HG03460 (cell line): ENCODE data around the gene CLEC20A.

Source experiments
- ATAC-seq: cut with Tn5 transposase; IDR thresholded peaks from one replicate; pipeline ENCODE4 v1.9.1; 2021; ENCODE audit not compliant: unreplicated experiment

Gene CLEC20A

GRCh38 chr1:178500936-178501554, 4.3 kb upstream of the CLEC20A start:
- no peak for ATAC-seq

- no peak for ATAC-seq
These were observed 3.5 kb upstream of the CLEC20A start for GRCh38 chr1:178500091-178500770.

DNA sequence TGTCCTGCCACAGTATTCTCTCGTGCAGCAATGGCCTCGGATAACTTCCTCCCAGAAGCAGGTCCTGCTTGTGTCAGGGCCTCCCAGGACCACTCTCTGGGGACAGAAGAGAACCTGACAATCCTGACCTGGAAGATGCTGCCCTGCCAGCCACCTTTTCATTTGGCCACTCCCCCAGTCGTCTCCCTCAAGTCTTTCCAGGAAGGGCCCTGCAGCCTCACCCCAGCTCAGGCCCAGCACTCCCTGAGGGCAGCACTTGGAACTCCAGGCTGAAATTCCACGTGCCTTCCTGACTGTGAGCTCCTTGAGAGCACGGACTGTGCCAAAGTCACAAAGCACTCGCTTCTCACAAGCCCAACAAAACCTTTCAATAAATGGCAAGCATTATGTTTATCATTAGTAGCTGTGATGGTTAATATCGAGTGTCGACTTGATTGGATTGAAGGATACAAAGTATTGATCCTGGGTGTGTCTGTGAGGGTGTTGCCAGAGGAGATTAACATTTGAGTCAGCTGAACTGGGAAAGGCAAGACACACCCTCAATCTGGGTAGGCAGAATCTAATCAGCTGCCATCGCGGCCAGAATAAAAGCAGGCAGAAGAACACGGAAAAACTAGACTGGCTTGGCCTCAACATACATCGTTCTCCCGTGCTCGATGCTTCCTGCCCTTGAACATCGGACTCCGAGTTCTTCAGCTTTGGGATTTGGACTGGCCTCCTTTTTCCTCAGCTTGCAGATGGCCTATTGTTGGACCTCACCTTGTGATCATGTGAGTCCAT, 2.3 kb upstream of the CLEC20A start:
- ATAC-seq: no peak

GRCh38 chr1:178497903-178498478, 1.2 kb upstream of the CLEC20A start:
- ATAC-seq: no peak

DNA sequence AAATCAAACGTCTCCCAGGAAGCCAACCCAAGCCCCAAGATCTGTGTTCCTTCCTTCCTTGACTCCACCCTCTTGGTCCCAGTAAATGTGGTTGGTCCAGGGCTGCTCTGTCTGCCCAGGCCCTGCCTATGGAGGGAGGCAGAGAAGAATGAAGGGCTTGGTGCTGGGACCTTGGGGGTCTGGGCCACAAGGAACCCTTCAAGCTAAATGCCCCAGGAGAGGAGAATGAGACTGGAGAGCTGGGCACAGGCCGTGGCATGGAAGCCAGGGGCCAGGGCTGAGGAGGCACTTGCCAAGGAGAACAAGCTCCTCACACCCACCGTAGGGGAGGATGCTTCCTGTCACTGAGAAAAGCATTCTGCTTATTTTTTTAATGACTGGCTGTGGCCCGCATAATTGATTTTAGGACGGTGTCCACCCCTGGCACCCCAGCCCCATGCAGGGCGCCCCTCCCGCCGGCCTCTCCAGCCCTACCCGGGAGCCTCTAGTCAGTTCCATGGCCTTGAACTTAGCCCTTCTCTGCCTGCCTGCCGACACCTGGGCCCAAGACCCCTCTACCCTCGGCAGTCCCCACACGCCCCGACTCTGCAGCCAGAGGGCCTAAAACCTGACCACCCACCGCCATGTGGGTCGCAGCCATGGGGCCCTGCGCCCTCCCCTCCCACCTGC, 889 bp downstream of the CLEC20A start:
- no peak for ATAC-seq

- no peak for ATAC-seq
These were observed 1.6 kb downstream of the CLEC20A start for GRCh38 chr1:178495158-178495557.

- ATAC-seq: no peak
These were observed 2.2 kb downstream of the CLEC20A start for GRCh38 chr1:178494569-178494971.

- no peak for ATAC-seq
These were observed 3.4 kb downstream of the CLEC20A start for GRCh38 chr1:178493301-178493741.

GRCh38 chr1:178492341-178492740, 4.4 kb downstream of the CLEC20A start:
- no peak for ATAC-seq

- ATAC-seq: no peak
These were observed 5.0 kb downstream of the CLEC20A start for GRCh38 chr1:178491721-178492120.

DNA sequence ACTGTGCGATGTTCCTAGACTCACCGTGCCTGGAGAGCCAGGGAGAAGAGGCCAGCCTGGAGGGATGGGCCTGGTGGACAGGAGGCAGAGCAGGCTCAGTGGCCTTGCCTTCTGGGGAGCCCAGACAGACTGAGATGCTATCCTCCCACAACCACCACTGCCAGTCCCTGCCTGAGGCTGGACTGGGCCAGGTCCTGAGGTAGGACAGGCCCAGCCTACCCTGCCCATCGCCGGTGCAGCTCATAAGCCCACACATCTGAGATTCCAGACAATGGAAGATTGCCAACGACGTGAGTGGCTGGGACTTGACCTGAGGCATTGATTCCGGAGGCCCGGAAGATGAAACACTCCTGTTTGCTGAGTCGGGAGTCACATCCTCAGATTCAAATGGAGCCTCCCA, 5.8 kb downstream of the CLEC20A start:
- ATAC-seq: no peak

DNA sequence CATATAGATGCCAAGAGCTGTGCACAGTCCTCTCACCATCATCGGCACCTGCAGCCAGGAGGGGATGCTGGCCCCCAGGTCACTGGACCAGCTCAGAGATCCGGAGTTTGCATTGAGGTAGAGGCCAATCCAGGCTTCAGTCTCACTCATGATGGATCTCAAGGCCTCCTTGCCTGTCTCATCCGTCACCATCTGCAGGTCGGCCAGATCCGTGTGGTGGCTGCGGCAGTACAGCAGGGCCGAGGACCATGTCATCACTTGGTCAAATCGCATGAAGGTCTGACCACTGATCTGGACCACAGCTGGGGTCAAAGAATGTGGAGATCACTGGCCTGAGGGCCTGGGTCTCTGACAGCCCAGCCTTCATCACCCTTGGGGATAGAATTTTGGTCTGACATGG, 6.6 kb downstream of the CLEC20A start:
- no peak for ATAC-seq

DNA sequence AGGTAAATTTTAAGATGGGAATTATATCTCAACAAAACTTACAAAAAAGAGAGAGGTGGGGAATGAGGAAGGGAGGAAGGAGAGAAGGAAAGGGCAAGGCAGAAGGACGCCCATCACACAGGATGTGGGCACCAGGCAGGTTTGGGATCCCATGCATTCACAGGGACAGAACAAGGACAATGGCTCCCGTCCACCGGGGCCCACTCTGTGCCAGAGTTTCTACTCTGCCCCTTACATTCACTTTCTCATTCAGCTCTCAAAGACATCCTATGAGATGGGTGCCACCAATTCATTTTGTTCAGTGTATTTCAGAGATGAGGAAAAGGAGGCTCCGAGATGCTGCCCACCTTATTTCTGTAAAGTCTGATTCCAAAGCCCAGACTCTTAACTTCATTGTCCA, 7.4 kb downstream of the CLEC20A start:
- no peak for ATAC-seq

DNA sequence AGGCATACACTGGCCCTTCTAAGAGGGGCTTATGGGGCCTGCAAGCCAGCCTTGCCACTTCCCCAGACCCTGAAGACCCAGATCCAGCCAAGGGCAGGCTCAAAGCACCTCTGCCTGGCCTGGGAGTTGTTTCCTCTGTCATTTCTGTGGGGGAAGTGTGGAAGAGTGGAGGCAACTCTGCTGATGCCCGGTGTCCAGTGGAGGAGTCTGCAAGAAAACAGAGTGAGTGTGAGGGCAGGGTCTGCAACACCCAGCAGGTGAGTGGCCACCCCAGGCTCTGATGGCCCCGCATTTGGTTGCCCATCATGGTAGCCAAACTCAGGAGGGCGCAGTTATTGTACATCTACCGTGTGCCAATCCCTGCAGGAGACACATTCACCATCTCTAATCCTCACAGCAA, 8.4 kb downstream of the CLEC20A start:
- ATAC-seq: no peak

- ATAC-seq: no peak
These were observed 9.6 kb downstream of the CLEC20A start for GRCh38 chr1:178487070-178487615.

- ATAC-seq: no peak
These were observed 10.4 kb downstream of the CLEC20A start for GRCh38 chr1:178486100-178487069.

DNA sequence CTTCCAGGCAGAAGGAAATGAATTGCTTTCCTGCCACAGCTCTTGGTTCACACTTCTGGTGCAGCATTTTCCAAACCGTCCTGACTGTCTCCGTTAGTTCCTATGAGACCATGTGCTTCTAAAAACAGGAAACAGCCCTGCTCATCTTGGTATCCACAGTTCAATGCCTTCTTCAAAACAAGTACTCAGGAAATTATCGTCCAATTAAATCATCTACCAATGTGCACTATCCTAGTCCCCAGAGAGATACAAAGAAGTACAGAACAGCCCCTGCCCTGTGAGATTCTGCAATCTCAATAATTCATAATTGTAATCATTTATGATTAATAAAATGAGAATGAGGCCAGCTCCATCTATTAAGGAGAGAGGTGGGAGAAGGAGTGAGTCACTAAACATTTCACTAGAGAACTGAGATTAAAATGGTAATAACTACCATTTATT, 11.2 kb downstream of the CLEC20A start:
- no peak for ATAC-seq

DNA sequence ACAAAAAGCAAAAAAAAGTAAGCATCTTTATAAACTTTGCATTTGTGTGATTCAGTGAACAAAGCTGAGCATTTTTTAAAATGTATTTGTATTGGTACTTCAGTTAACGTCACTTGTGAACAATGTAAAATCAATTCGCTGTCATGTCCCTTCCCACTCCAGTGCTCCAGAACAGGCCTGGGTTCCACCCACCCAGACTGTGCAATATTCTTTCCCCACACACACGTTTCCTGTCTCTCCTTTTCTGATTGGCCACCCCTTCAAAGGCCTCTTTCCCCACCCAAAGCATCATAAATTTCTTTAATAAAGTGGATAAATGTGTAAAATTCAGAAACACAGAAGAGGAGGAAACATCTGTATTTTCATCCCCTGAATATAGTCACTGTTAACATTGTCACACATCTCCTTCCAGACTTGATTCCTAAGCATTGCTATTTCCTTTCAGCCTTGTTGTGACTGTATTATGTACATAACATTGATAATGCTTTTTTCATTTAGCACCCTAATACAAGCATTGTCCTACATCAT, 12.0 kb downstream of the CLEC20A start:
- ATAC-seq: no peak

- ATAC-seq: no peak
These were observed 13.4 kb downstream of the CLEC20A start for GRCh38 chr1:178483251-178483957.
